ENCODE measurements around the gene TM9SF3.

GRCh38 chr10:96586419-96587263, at the start of gene TM9SF3:
- TF ChIP-seq, protein P1, sequence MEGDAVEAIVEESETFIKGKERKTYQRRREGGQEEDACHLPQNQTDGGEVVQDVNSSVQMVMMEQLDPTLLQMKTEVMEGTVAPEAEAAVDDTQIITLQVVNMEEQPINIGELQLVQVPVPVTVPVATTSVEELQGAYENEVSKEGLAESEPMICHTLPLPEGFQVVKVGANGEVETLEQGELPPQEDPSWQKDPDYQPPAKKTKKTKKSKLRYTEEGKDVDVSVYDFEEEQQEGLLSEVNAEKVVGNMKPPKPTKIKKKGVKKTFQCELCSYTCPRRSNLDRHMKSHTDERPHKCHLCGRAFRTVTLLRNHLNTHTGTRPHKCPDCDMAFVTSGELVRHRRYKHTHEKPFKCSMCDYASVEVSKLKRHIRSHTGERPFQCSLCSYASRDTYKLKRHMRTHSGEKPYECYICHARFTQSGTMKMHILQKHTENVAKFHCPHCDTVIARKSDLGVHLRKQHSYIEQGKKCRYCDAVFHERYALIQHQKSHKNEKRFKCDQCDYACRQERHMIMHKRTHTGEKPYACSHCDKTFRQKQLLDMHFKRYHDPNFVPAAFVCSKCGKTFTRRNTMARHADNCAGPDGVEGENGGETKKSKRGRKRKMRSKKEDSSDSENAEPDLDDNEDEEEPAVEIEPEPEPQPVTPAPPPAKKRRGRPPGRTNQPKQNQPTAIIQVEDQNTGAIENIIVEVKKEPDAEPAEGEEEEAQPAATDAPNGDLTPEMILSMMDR (IDR thresholded peaks at IDR 0.05) = peak in 2 of 6 experiments; percentile 24 to 41
- peak; percentile 91 to 97 for TF ChIP-seq POLR2A (IDR thresholded peaks at IDR 0.05)
